ENCODE results near the gene ITGB8.

ITGB8 gene

GRCh38 chr7:20458521-20458920, 127.8 kb downstream of the ITGB8 start:
- no peak for TF ChIP-seq CTCF (conservative IDR thresholded peaks at IDR 0.05; ENCODE audit: control insufficient read depth, insufficient read depth, low read depth, low read length)
- no peak for DNase-seq (ENCODE audit: low read depth)
- H3K4me3 ChIP-seq (ENCODE audit: control insufficient read depth, low read depth, low read length), result no peak overlapping the region

- H3K4me3 ChIP-seq (ENCODE audit: control insufficient read depth, low read depth, low read length), result no peak overlapping the region
- no peak for TF ChIP-seq CTCF (conservative IDR thresholded peaks at IDR 0.05; ENCODE audit: control insufficient read depth, insufficient read depth, low read depth, low read length)
- no peak for DNase-seq (ENCODE audit: low read depth)
Measured at GRCh38 chr7:20459419-20459818, 128.7 kb downstream of the ITGB8 start.

- no peak overlapping the region for H3K4me3 ChIP-seq (ENCODE audit: control insufficient read depth, low read depth, low read length)
- no peak for TF ChIP-seq CTCF (conservative IDR thresholded peaks at IDR 0.05; ENCODE audit: control insufficient read depth, insufficient read depth, low read depth, low read length)
- no peak for DNase-seq (ENCODE audit: low read depth)
Measured at GRCh38 chr7:20464891-20465290, 134.2 kb downstream of the ITGB8 start.

Measured in fibroblast of mammary gland (primary cell).